Renal cortex interstitium (tissue), 15 donors: ENCODE data around the gene SLC39A7. TPM values are rescaled to one million over a fixed set of nuclear protein-coding genes. Genes with fewer than 3 reads are reported as not detected.

Experiments
- DNase-seq, 11 donors: peaks; one replicate each; pipeline ENCODE4 v3.0.0-alpha.2; 2013; ENCODE audit warnings: low read depth in 9 of 11, low spot score in 4 of 11; ENCODE audit errors: extremely low read depth in 1 of 11
- long read RNA-seq, 16 experiments: transcript quantifications; one replicate each; lab custom pipeline, GENCODE V29; 2026
- polyA plus RNA-seq, 3 donors: library from polyadenylated mRNA; unstranded; fragments of 120-200 nt; gene quantifications; one replicate each; pipeline ENCODE4 v1.2.1, GENCODE V29; 2013; ENCODE audit not compliant: insufficient read length in 3 of 3

SLC39A7 gene
- polyA plus RNA-seq = 100 to 1,000 TPM; 101 to 130 (median 109) TPM
- long read RNA-seq, donor 1, transcript SLC39A7-201 (8 exons, 2,153 nt) = major isoform, 5 of 9 reads
- long read RNA-seq, donor 1, partial matches to known transcripts = 0 of 9 reads
- long read RNA-seq, donor 1, other reads (novel, unspliced or antisense) = 0 of 9 reads
- long read RNA-seq, donor 2, transcript SLC39A7-201 (8 exons, 2,153 nt) = major isoform, 5 of 10 reads
- long read RNA-seq, donor 2, partial matches to known transcripts = 0 of 10 reads
- long read RNA-seq, donor 2, other reads (novel, unspliced or antisense) = 0 of 10 reads
- long read RNA-seq, donor 3, transcript SLC39A7-201 (8 exons, 2,153 nt) = minor isoform, 7 of 45 reads
- long read RNA-seq, donor 3, transcript SLC39A7-202 (7 exons, 2,409 nt) = major isoform, 12 of 45 reads
- long read RNA-seq, donor 3, partial matches to known transcripts = 24 of 45 reads
- long read RNA-seq, donor 3, other reads (novel, unspliced or antisense) = 0 of 45 reads
- long read RNA-seq, donor 4, transcript SLC39A7-202 (7 exons, 2,409 nt) = minor isoform, 7 of 20 reads
- long read RNA-seq, donor 4, transcript SLC39A7-201 (8 exons, 2,153 nt) = major isoform, 13 of 20 reads
- long read RNA-seq, donor 4, partial matches to known transcripts = 0 of 20 reads
- long read RNA-seq, donor 4, other reads (novel, unspliced or antisense) = 0 of 20 reads
- long read RNA-seq, donor 5 = 0 reads
- long read RNA-seq, donor 6, transcript SLC39A7-202 (7 exons, 2,409 nt) = major isoform, 5 of 8 reads
- long read RNA-seq, donor 6, partial matches to known transcripts = 0 of 8 reads
- long read RNA-seq, donor 6, other reads (novel, unspliced or antisense) = 0 of 8 reads
- long read RNA-seq, donor 7, transcript SLC39A7-201 (8 exons, 2,153 nt) = major isoform, 6 of 12 reads
- long read RNA-seq, donor 7, transcript SLC39A7-202 (7 exons, 2,409 nt) = minor isoform, 5 of 12 reads
- long read RNA-seq, donor 7, partial matches to known transcripts = 0 of 12 reads
- long read RNA-seq, donor 7, other reads (novel, unspliced or antisense) = 0 of 12 reads
- long read RNA-seq, donor 8 = 0 reads
- long read RNA-seq, donor 9, partial matches to known transcripts = 8 of 15 reads
- long read RNA-seq, donor 9, other reads (novel, unspliced or antisense) = 0 of 15 reads
- long read RNA-seq, donor 10, transcript SLC39A7-201 (8 exons, 2,153 nt) = major isoform, 7 of 13 reads
- long read RNA-seq, donor 10, partial matches to known transcripts = 0 of 13 reads
- long read RNA-seq, donor 10, other reads (novel, unspliced or antisense) = 0 of 13 reads
- long read RNA-seq, donor 11, partial matches to known transcripts = 0 of 7 reads
- long read RNA-seq, donor 11, other reads (novel, unspliced or antisense) = 0 of 7 reads
- long read RNA-seq, donor 12, partial matches to known transcripts = 0 of 7 reads
- long read RNA-seq, donor 12, other reads (novel, unspliced or antisense) = 0 of 7 reads
- long read RNA-seq, donor 13 = 0 reads
- long read RNA-seq, donor 14, transcript SLC39A7-201 (8 exons, 2,153 nt) = major isoform, 7 of 8 reads
- long read RNA-seq, donor 14, partial matches to known transcripts = 0 of 8 reads
- long read RNA-seq, donor 14, other reads (novel, unspliced or antisense) = 0 of 8 reads
- long read RNA-seq, donor 15, partial matches to known transcripts = 0 of 4 reads
- long read RNA-seq, donor 15, other reads (novel, unspliced or antisense) = 0 of 4 reads
- long read RNA-seq, donor 16, transcript SLC39A7-202 (7 exons, 2,409 nt) = major isoform, 18 of 59 reads
- long read RNA-seq, donor 16, transcript SLC39A7-204 (4 exons, 1,410 nt) = minor isoform, 5 of 59 reads
- long read RNA-seq, donor 16, transcript SLC39A7-201 (8 exons, 2,153 nt) = major isoform, 18 of 59 reads
- long read RNA-seq, donor 16, partial matches to known transcripts = 18 of 59 reads
- long read RNA-seq, donor 16, other reads (novel, unspliced or antisense) = 0 of 59 reads

- DNase-seq = peak; percentile 99 to 100 (median 100)
Measured at GRCh38 chr6:33200219-33201146, at the start of gene SLC39A7, which contains the start of gene RXRB. Gene SLC39A7, plus strand, starts transcription at chr6:33200867. Its CDS starts 379 bp downstream, at chr6:33201246. Gene RXRB, minus strand, starts transcription at chr6:33200665. Its CDS starts 189 bp downstream, at chr6:33200476.

GRCh38 chr6:33151050-33151449, 49.6 kb upstream of the SLC39A7 start:
- DNase-seq = no peak

- no peak for DNase-seq
Measured at GRCh38 chr6:33154349-33154748, 46.3 kb upstream of the SLC39A7 start.

GRCh38 chr6:33156561-33156960, 44.1 kb upstream of the SLC39A7 start:
- DNase-seq = no peak

GRCh38 chr6:33156964-33157363, 43.7 kb upstream of the SLC39A7 start:
- no peak for DNase-seq

GRCh38 chr6:33160096-33160495, 40.6 kb upstream of the SLC39A7 start:
- no peak for DNase-seq

GRCh38 chr6:33160728-33161344, 39.8 kb upstream of the SLC39A7 start:
- DNase-seq = no peak

GRCh38 chr6:33161354-33162331, 39.0 kb upstream of the SLC39A7 start:
- peak in 8 of 11 donors; percentile 18 to 62 (median 52) for DNase-seq

- no peak for DNase-seq
Measured at GRCh38 chr6:33163540-33163939, 37.1 kb upstream of the SLC39A7 start.

GRCh38 chr6:33164176-33164575, 36.5 kb upstream of the SLC39A7 start:
- DNase-seq = no peak

- DNase-seq = no peak
Measured at GRCh38 chr6:33164665-33165373, 35.8 kb upstream of the SLC39A7 start.

- no peak for DNase-seq
Measured at GRCh38 chr6:33165581-33166258, 34.9 kb upstream of the SLC39A7 start.

GRCh38 chr6:33166363-33166762, 34.3 kb upstream of the SLC39A7 start:
- DNase-seq = no peak

GRCh38 chr6:33166811-33167210, 33.9 kb upstream of the SLC39A7 start:
- no peak for DNase-seq
